NCI-H446 (cell line): ENCODE data around the gene STXBP2.

Experiments used
- DNase-seq, 2 experiments: peaks; one replicate each; lab custom pipeline; 2025; lab: John Stamatoyannopoulos, UW

STXBP2 gene

GRCh38 chr19:7679771-7680605 lies 43.1 kb downstream of the STXBP2 start:
- no peak for DNase-seq

DNA sequence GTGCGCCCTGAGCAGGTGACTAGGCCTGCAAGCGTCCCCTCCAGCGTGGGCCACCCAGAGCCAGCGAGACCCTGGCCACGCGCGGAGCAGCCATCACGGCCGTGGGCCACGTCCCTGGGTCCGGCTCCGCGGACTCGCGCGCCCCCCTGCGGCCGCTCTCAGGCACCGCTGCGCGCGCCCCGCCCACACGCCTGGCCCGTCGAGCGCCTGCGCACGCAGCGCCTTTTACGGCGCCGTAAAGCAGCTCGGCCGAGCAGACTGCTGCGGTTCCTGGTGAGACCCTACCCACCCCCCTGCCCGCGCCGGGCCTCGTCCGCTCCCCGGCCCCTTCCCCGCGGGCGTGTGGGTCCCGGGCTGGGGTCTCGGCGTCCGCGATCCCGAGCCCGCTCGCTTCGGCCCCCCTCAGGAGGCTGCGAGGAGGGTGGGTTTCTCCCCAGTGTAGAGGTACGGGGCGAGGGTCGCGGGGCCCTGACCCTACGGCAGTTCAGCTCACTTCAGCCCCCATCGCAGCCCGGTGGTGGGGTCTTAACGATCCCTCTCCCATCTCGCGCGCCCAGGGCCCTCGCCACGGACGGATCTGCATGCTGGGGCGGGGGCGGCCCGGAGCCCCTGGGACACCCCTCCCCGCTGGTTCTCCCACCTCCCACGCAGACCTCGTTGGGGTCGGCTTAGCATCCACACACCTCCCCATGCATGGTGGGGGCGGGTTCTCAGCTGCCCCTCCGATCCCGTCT lies 43.9 kb downstream of the STXBP2 start, which contains the start of gene TRAPPC5:
Gene TRAPPC5, plus strand, starts transcription at position 228 of the 734 bp plus-strand sequence. CDS start 1,421 bp downstream, outside the sequence.
- DNase-seq = peak; percentile 45 to 94

- DNase-seq = peak in 1 of 2 experiments; percentile 43
Observed at GRCh38 chr19:7681340-7682174, 44.6 kb downstream of the STXBP2 start.

GRCh38 chr19:7682175-7682855 lies 45.4 kb downstream of the STXBP2 start:
- no peak for DNase-seq

DNA sequence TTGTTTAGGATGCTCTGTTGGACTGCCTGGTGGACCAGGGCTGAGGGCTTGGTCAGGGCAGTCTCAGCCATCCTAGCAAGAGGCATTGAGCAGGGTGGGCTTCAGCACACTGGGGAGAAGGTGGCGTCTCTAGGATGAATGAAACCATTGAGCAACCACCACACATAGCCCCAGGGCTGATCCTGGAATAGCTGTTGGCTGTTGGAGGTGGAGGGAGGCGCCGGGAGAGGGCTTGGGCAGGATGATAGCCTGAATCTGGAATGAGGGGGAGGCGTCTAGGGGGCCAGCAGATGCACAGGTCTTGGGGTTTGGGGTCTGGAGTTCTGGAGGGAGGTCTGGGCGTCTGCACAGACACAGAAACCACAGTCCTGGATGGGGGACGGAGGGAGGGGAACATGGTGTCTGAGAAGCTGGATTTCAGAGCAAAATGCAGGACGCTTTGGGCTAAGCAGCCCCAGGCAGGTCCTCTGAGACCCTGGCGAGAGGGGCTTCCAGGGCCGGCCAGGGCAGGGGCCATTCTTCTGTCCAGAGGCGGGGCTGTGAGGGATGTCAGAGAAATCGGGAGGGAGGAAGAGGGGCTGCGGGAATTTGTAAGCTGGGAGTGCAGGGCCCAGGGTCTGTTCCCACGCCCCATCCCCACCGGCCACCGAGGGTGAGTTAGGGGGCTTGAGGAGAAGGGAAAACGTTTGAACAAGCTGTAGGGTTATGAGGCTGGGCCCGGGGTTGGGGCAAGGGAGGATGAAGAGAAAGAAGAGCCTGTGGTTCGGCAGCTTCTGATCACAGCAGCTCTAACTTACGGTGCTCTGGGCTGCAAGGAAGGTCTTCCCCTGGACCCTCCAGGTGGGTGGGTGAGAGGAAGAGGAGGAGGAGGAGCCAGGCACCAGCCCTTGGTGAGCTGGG lies 48.9 kb downstream of the STXBP2 start:
- DNase-seq = no peak

GRCh38 chr19:7687177-7687576 lies 50.3 kb downstream of the STXBP2 start:
- DNase-seq = no peak

- no peak for DNase-seq
Observed at GRCh38 chr19:7689165-7689564, 52.3 kb downstream of the STXBP2 start.

DNA sequence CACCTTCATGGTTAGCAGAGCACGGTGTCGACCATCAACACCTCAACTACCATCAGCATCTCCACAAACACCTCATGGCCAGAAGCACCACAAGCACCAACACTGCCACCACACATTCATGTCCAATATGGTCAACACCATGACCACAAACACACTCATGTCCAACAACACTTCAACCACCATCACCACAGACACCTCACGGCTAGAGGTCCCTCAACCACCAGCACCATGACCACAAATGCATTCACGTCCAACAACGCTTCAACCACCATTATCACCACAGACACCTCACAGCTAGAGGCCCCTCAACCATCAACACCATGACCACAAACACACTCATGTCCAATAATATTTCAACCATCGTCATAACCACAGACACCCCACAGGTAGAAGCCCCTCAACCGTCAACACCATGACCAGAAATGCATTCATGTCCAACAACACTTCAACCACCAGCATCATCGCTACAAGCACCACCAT lies 53.9 kb downstream of the STXBP2 start:
- no peak for DNase-seq

- DNase-seq = no peak
Observed at GRCh38 chr19:7691497-7691896, 54.6 kb downstream of the STXBP2 start.

- no peak for DNase-seq
Observed at GRCh38 chr19:7692417-7693088, 55.6 kb downstream of the STXBP2 start.

DNA sequence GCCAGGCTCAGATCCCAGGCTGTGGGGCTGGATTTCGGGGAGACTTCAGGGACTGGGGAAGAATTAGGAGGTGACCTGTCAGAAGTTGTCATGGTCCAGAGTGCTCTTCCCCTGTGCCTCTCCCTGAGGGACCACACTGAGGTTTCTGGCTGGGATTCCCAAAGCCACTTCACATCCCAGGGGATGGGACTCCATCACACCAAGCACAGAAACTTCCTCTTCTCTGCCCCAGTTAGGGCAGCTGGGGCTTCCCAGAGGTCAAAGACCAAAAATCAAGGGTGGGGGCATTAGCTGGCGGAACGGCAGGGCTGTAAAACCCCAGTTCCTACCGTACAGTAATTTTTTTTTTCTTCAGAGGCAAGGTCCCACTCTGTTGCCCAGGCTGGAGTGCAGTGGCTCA lies 57.6 kb downstream of the STXBP2 start:
- DNase-seq = no peak
